Chondrocyte (in vitro differentiated cells): ENCODE results near the gene CHST11. TPM values are rescaled to one million over a fixed set of nuclear protein-coding genes. Genes with fewer than 3 reads are reported as not detected.

Experiments used
- DNase-seq: peaks from one replicate; pipeline ENCODE4 v3.0.0; 2021; ENCODE audit warnings: mixed read lengths, low spot score
- H3K27ac Mint-ChIP-seq: one replicate; pipeline ENCODE4 v1.8.0; 2021; ENCODE audit warnings: mild to moderate bottlenecking, moderate library complexity, mixed read lengths; ENCODE audit not compliant: unreplicated experiment
- H3K27me3 Mint-ChIP-seq: 2 replicates; pipeline ENCODE4 v1.8.0; 2021; ENCODE audit warnings: low read depth, mixed read lengths
- H3K36me3 Mint-ChIP-seq: 2 replicates; pipeline ENCODE4 v1.8.0; 2021; ENCODE audit warnings: low read depth, mixed read lengths
- H3K4me1 Mint-ChIP-seq: 2 replicates; pipeline ENCODE4 v1.8.0; 2021; ENCODE audit warnings: low read depth, mild to moderate bottlenecking, mixed read lengths
- H3K4me3 Mint-ChIP-seq: one replicate; pipeline ENCODE4 v1.8.0; 2021; ENCODE audit warnings: mild to moderate bottlenecking, moderate library complexity, mixed read lengths; ENCODE audit not compliant: unreplicated experiment
- H3K9me3 Mint-ChIP-seq: 2 replicates; pipeline ENCODE4 v1.8.0; 2021; ENCODE audit warnings: low read depth, mixed read lengths
- total RNA-seq: library from RNA; stranded (reverse); gene quantifications from 3 replicates; pipeline ENCODE4 v1.2.1, GENCODE V29; 2021
- TF ChIP-seq, protein P1 (sequence below): fragments of 200-600 bp; sonication (generic); IDR thresholded peaks from 2 replicates; pipeline ENCODE4 v1.5.0; 2021; ENCODE audit warnings: antibody characterized with exemption, mild to moderate bottlenecking, moderate library complexity

CHST11 gene
- total RNA-seq, 1 donor from 2014 or later, result 6.2 TPM

DNA sequence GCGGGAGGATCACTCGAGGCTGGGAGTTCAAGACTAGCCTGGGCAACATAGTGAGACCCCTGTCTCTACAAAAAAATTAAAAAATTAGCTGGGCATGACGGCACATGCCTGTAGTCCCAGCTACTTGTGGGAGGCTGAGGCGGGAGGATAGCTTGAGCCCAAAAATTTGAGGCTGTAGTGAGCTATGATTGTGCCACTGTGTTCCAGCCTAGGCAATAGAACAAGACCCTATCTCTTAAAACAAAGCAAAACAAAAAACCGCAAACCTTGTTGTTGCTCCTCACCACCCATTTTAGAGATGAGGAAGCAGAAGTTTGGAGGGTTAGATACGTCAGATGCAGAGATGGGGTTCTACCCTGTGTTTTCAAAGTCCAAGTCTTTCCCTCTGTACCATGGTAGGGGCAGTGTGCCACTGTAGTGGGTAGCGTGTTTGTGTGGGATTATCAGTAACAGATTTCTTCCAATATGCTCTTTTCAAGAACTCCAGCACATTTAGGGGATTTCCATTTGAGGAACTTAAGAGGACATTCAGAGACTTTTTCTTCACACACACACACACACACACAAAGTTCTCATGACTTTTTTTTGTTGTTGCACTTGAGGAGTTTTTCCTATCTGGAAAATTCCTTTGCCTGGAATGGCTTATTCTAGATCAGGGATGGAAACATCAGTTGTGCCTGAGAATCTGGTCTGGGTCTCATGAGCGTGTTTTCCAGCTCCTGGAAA, 186.5 kb downstream of the CHST11 start:
- TF ChIP-seq, protein P1, sequence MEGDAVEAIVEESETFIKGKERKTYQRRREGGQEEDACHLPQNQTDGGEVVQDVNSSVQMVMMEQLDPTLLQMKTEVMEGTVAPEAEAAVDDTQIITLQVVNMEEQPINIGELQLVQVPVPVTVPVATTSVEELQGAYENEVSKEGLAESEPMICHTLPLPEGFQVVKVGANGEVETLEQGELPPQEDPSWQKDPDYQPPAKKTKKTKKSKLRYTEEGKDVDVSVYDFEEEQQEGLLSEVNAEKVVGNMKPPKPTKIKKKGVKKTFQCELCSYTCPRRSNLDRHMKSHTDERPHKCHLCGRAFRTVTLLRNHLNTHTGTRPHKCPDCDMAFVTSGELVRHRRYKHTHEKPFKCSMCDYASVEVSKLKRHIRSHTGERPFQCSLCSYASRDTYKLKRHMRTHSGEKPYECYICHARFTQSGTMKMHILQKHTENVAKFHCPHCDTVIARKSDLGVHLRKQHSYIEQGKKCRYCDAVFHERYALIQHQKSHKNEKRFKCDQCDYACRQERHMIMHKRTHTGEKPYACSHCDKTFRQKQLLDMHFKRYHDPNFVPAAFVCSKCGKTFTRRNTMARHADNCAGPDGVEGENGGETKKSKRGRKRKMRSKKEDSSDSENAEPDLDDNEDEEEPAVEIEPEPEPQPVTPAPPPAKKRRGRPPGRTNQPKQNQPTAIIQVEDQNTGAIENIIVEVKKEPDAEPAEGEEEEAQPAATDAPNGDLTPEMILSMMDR, result no peak
- Mint-ChIP-seq H3K9me3 (no peaks in the 10 kb centered on the region), H3K27ac (no peak overlapping the region), H3K4me1 (no peaks in the 10 kb centered on the region), H3K27me3 (no peaks in the 10 kb centered on the region), H3K4me3 (no peak overlapping the region), H3K36me3 (peaks cover 5% of the 10 kb centered on the region)
- DNase-seq, result no peak

DNA sequence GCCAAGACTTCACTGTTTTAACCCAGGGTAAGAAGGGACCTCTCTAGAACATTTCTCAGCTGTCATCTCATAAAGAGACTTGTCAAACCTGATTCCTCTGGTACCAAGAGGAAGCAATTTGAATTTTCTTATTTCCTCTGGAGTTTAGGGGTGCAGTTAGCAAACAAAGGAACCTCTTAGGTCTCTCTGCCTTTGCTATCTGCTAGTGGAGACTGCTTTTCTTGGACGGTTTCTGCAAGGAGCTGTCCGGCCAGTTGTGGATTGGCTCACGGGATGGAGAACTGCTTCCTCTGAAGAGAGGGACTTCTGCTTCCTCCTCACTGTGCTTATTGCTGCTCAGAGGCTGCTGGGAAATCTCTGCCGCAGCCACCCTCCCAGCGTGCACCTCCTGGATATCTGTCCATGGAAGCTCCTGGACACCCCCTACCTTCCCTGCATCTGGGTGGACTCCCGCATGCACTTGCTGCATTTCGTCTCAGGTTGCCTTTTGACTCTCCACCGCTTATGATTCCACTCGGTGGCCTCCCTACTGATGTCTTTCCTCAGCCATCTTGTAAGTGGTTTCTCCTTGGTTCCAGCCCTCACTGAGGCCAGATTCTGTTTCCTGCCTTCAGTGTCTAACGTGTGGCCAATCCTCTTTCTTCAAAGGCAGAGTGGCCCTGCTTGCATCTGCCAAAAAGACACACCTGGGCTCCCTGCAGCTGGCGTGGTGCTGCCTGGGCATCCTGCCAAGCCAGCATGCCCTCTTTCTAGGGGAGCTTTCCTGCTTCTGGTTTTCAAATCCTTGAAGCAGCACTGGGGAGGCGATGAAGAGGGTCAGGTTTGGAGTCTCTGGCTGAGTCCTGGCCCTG, 187.3 kb downstream of the CHST11 start:
- Mint-ChIP-seq H3K27me3 (no peaks in the 10 kb centered on the region), H3K27ac (no peak overlapping the region), H3K4me1 (no peaks in the 10 kb centered on the region), H3K36me3 (peaks cover 5% of the 10 kb centered on the region), H3K9me3 (no peaks in the 10 kb centered on the region), H3K4me3 (no peak overlapping the region)
- TF ChIP-seq, protein P1, result no peak
- no peak for DNase-seq

DNA sequence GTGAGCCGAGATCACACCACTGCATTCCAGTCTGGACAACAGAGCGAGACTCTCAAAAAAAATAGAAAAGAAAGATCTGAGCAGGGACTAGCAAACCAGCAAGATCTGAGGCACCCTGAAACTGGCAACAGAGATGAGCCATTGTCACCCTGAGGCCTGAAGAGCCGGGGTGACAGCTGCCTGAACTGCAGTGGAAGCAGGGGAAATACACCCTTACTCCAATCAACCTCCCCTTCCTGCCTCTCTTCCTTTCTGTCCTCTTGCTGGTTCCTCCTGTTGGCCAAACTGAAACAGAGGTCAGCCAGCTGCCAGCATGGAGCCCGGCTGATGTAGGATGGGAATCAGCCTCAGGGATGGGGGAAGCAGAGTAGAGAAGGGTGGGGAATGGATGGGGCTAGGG, 192.0 kb downstream of the CHST11 start:
- H3K4me1 Mint-ChIP-seq, result no peaks in the 10 kb centered on the region
- DNase-seq, result no peak
- H3K36me3 Mint-ChIP-seq, result peaks cover 4% of the 10 kb centered on the region
- H3K27me3 Mint-ChIP-seq, result no peaks in the 10 kb centered on the region
- no peak overlapping the region for H3K4me3 Mint-ChIP-seq
- TF ChIP-seq, protein P1, result no peak
- H3K27ac Mint-ChIP-seq, result no peak overlapping the region
- no peaks in the 10 kb centered on the region for H3K9me3 Mint-ChIP-seq

DNA sequence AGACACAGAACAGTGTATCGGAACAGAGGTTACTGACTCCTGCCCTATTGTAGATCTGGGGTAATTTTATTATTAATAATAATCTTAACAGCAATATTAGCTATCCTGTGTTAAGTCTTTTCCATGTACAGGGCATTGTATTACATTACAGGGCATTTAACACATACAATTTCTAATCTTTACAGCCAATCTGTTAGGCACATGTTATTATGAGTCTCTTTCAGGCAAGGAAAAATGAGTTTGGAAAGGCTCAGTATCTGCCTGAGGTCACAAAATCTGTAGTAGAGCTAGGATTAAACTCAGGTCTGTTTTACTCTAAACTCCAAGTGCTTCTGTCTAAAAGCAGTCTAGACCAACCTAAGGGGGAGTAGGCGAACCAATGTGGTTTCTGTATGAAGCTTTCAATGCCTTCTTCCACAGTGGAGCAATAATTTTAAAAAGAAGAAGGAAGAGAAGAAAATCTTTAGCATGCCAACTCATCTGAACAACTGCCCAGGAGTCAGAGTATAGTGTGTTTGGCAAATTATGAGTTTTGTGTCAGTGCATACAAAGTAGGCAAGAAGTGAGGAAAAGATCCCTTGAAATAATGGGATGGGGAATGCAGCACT, 192.6 kb downstream of the CHST11 start:
- H3K4me1 Mint-ChIP-seq, result no peaks in the 10 kb centered on the region
- TF ChIP-seq, protein P1, result no peak
- DNase-seq, result no peak
- no peak overlapping the region for H3K4me3 Mint-ChIP-seq
- H3K27me3 Mint-ChIP-seq, result no peaks in the 10 kb centered on the region
- no peaks in the 10 kb centered on the region for H3K9me3 Mint-ChIP-seq
- no peak overlapping the region for H3K27ac Mint-ChIP-seq
- peaks cover 4% of the 10 kb centered on the region for H3K36me3 Mint-ChIP-seq

DNA sequence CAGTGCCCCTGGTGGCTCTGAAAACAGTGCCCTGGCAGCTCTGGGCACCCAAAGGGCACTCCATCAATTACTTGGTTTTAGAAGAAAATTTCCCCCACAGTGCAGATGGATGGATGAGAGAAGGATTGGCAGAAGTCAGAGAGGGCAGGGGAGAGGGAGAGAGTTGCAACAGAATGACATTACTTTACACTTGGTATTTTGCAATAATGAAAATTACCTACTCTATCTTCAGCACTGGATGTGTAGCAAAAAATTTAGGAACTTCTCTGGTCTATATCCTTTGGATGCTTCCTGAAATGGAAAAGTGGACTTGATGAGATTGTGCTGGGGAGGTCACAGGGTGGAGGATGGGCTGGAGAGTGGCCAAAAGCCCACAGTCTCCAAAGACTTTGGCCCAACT, 193.2 kb downstream of the CHST11 start:
- no peaks in the 10 kb centered on the region for H3K9me3 Mint-ChIP-seq
- no peaks in the 10 kb centered on the region for H3K4me1 Mint-ChIP-seq
- TF ChIP-seq, protein P1, result no peak

More for the DNA sequence above, 193.2 kb downstream of the CHST11 start:
- Mint-ChIP-seq H3K36me3 (peaks cover 4% of the 10 kb centered on the region), H3K27ac (no peak overlapping the region), H3K4me3 (no peak overlapping the region), H3K27me3 (no peaks in the 10 kb centered on the region)
- DNase-seq, result no peak
